HEK293T (cell line): Measurements from ENCODE around the gene TLK1.

Source experiments
- BHLHE40 ChIP-seq: fragments of 450-650 bp; IDR thresholded peaks from 2 replicates; pipeline ENCODE4 v1.6.1; 2016; ENCODE audit warnings: mild to moderate bottlenecking, moderate library complexity, borderline replicate concordance
- FOXK2 ChIP-seq: fragments of 450-650 bp; IDR thresholded peaks from 2 replicates; pipeline ENCODE4 v1.6.1; 2016; ENCODE audit warnings: mild to moderate bottlenecking
- FOXM1 ChIP-seq: fragments of 450-650 bp; IDR thresholded peaks from 2 replicates; pipeline ENCODE4 v1.6.1; 2017; ENCODE audit warnings: mild to moderate bottlenecking, borderline replicate concordance
- HDGF ChIP-seq: fragments of 450-650 bp; IDR thresholded peaks from 2 replicates; pipeline ENCODE4 v1.6.1; 2017; ENCODE audit warnings: antibody characterized with exemption, borderline replicate concordance
- L3MBTL2 ChIP-seq: fragments of 450-650 bp; conservative IDR thresholded peaks from 2 replicates; pipeline ENCODE4 v1.6.1; 2016; ENCODE audit warnings: mild to moderate bottlenecking
- SP1 ChIP-seq: fragments of 450-650 bp; IDR thresholded peaks from 2 replicates; pipeline ENCODE4 v1.6.1; 2017
- SUZ12 ChIP-seq: fragments of 450-650 bp; IDR thresholded peaks from 2 replicates; pipeline ENCODE4 v1.6.1; 2016; ENCODE audit warnings: mild to moderate bottlenecking
- TARDBP ChIP-seq: fragments of 450-650 bp; IDR thresholded peaks from 2 replicates; pipeline ENCODE4 v1.6.1; 2016

DNA sequence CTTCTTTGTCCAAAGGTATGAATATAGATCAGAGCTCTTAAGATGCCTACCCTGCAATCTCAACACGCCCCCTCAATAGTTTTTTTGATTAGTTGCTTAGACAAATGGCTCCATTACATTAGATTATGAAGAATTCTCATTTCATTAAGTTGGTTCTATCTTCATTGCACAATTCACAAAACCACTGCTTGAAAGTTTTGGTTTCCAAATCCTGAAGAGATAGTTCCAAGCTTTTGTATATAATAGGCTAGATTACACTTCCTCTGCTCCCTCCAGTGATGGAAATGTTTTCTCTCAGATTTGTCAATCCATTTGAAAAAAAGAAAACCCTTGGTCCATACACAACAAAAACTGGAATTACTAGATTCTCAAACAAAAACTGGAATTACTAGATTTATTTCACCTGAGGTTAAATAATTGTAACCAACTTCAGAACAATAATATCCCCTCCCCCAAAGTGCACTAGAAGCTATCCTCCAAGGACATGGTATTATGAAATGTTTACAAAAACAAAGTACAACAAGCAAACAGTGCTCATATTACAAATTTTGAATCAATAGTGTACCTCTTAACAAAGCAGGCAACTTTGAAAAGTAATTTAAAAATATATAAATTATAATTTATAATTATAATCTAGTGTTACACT, 6.8 kb upstream of the TLK1 start:
- TF ChIP-seq SP1 (no peak), FOXK2 (no peak), SUZ12 (no peak), FOXM1 (no peak), L3MBTL2 (no peak), HDGF (no peak), BHLHE40 (no peak), TARDBP (no peak)
